ENCODE data around the gene FCGR3A.
"Not testable (repeated sequence)": the region's sequence is repeated elsewhere in the genome, so short reads cannot be mapped to it uniquely, and the experiment has no call there.

- TF ChIP-seq CTCF (conservative IDR thresholded peaks at IDR 0.05); EZH2 (IDR thresholded peaks at IDR 0.05; ENCODE audit: low read depth): not testable (repeated sequence)
These were observed 30.4 kb upstream of the FCGR3A start for GRCh38 chr1:161579856-161580507.

All from PC-9 (cell line).